CD14-positive monocyte (primary cell): ENCODE results near the gene KRTAP4-2. TPM values are rescaled to one million over a fixed set of nuclear protein-coding genes. Genes with fewer than 3 reads are reported as not detected.

Experiments used
- DNase-seq, 3 donors: peaks; one replicate each; pipeline ENCODE4 v3.0.0-alpha.2; 2011 to 2022
- H2AFZ ChIP-seq: 2 replicates; pipeline ENCODE4 v1.6.0; 2012; ENCODE audit warnings: mild to moderate bottlenecking, low read depth, low read length, inconsistent platforms; ENCODE audit not compliant: insufficient read depth, poor library complexity, severe bottlenecking
- H3K27ac ChIP-seq, 2 donors: 1 replicate in 1 of 2; 2 replicates in 1 of 2; pipeline ENCODE4 v1.5.1; 2012 to 2013; ENCODE audit warnings: low read length in 2 of 2, control low read depth in 1 of 2, inconsistent platforms in 1 of 2, low read depth in 1 of 2, mild to moderate bottlenecking in 1 of 2
- H3K27me3 ChIP-seq, 2 donors: one replicate each; pipeline versions ENCODE4 v1.6.0 to v1.6.1; 2011 to 2013; ENCODE audit warnings: low read length in 2 of 2; ENCODE audit not compliant: control insufficient read depth in 2 of 2, insufficient read depth in 2 of 2
- H3K36me3 ChIP-seq, 2 donors: replicated peaks in 1 of 2; 1 replicate in 1 of 2; 2 replicates in 1 of 2; pipeline versions ENCODE4 v1.5.1 to v1.6.1; 2012 to 2013; ENCODE audit warnings: low read length in 2 of 2, control low read depth in 1 of 2, inconsistent platforms in 1 of 2, mild to moderate bottlenecking in 1 of 2; ENCODE audit not compliant: insufficient read depth in 2 of 2, control insufficient read depth in 1 of 2
- H3K4me1 ChIP-seq, 2 donors: 1 replicate in 1 of 2; 2 replicates in 1 of 2; pipeline versions ENCODE4 v1.5.1 to v1.6.1; 2012 to 2013; ENCODE audit warnings: low read length in 2 of 2, control low read depth in 1 of 2, inconsistent platforms in 1 of 2, mild to moderate bottlenecking in 1 of 2, moderate library complexity in 1 of 2; ENCODE audit not compliant: insufficient read depth in 2 of 2, control insufficient read depth in 1 of 2
- H3K4me2 ChIP-seq: replicated peaks from 2 replicates; pipeline ENCODE3; 2012; ENCODE audit warnings: low read length, moderate library complexity, mild to moderate bottlenecking; ENCODE audit not compliant: poor library complexity, severe bottlenecking; ENCODE audit errors: extremely low read depth
- H3K4me3 ChIP-seq, 3 experiments: fragments of 200-600 bp in 1 of 3; sonication (generic) in 1 of 3; replicated peaks in 1 of 3; 1 replicate in 2 of 3; 2 replicates in 1 of 3; pipeline ENCODE4 v1.5.1; 2011 to 2013; ENCODE audit warnings: low read length in 3 of 3, mild to moderate bottlenecking in 3 of 3, control low read depth in 2 of 3, low read depth in 2 of 3, inconsistent platforms in 1 of 3, moderate library complexity in 1 of 3
- H3K79me2 ChIP-seq: 2 replicates; pipeline ENCODE4 v1.6.0; 2012; ENCODE audit warnings: mild to moderate bottlenecking, control low read depth, inconsistent platforms, low read length, moderate library complexity; ENCODE audit not compliant: insufficient read depth
- H3K9ac ChIP-seq: 2 replicates; pipeline ENCODE4 v1.6.0; 2017; ENCODE audit warnings: low read length, mild to moderate bottlenecking; ENCODE audit not compliant: insufficient read depth, poor library complexity, severe bottlenecking
- H3K9me3 ChIP-seq, 2 donors: replicated peaks in 1 of 2; 1 replicate in 1 of 2; 2 replicates in 1 of 2; pipeline versions ENCODE4 v1.5.1 to v1.6.1; 2012 to 2013; ENCODE audit warnings: low read length in 2 of 2, control low read depth in 1 of 2; ENCODE audit not compliant: control insufficient read depth in 1 of 2, insufficient read depth in 1 of 2
- H4K20me1 ChIP-seq: 2 replicates; pipeline ENCODE4 v1.6.0; 2012; ENCODE audit warnings: mild to moderate bottlenecking, low read length, control low read depth, moderate library complexity; ENCODE audit not compliant: insufficient read depth
- H3K27ac Mint-ChIP-seq, 7 donors: one replicate each; pipeline ENCODE4 v1.8.0; 2020; ENCODE audit warnings: mild to moderate bottlenecking in 7 of 7, mixed read lengths in 7 of 7, moderate library complexity in 6 of 7, inconsistent platforms in 2 of 7
- H3K27me3 Mint-ChIP-seq, 3 donors: one replicate each; pipeline ENCODE4 v1.8.0; 2021 to 2022; ENCODE audit warnings: low read depth in 3 of 3, mild to moderate bottlenecking in 3 of 3, mixed read lengths in 3 of 3, moderate library complexity in 3 of 3, inconsistent platforms in 1 of 3
- H3K36me3 Mint-ChIP-seq, 2 donors: one replicate each; pipeline ENCODE4 v1.8.0; 2020; ENCODE audit warnings: mixed read lengths in 2 of 2, inconsistent platforms in 1 of 2, mild to moderate bottlenecking in 1 of 2
- H3K4me1 Mint-ChIP-seq: one replicate; pipeline ENCODE4 v1.8.0; 2020; ENCODE audit warnings: mild to moderate bottlenecking, mixed read lengths
- H3K4me3 Mint-ChIP-seq, 2 donors: one replicate each; pipeline ENCODE4 v1.8.0; 2020; ENCODE audit warnings: mild to moderate bottlenecking in 2 of 2, mixed read lengths in 2 of 2, moderate library complexity in 1 of 2
- H3K9me3 Mint-ChIP-seq, 7 donors: one replicate each; pipeline ENCODE4 v1.8.0; 2020 to 2022; ENCODE audit warnings: mixed read lengths in 7 of 7, mild to moderate bottlenecking in 6 of 7, moderate library complexity in 6 of 7, inconsistent platforms in 2 of 7
- WGBS: methylation state at CpG from one replicate; pipeline ENCODE4 v1.1.5; 2013; ENCODE audit warnings: missing lambda C conversion rate; ENCODE audit not compliant: insufficient coverage; 5-methylcytosine and 5-hydroxymethylcytosine counted together
- intact Hi-C, 2 donors: fragments of 100-400 bp; cut with micrococcal nuclease; formaldehyde crosslinking; loops; one replicate each; pipeline versions ENCODE4 v1.15.0 to v1.15.1; 2023
- polyA plus RNA-seq, 3 donors: library from polyadenylated mRNA; depleted of rRNA in 1 of 3; unstranded in 2 of 3; stranded (reverse) in 1 of 3; fragments of 300-500 nt in 2 of 3; fragments of >200 nt in 1 of 3; fragmentation: Illumina TruSeq in 2 of 3; gene quantifications; 1 replicate in 2 of 3; 2 replicates in 1 of 3; pipeline ENCODE4 v1.2.3, GENCODE V29; 2012 to 2021
- TF ChIP-seq, protein P1 (sequence below): fragments of 200-600 bp; IDR thresholded peaks from one replicate; pipeline ENCODE4 v1.8.0; 2022; ENCODE audit warnings: antibody characterized with exemption, mild to moderate bottlenecking

The KRTAP4-2 gene
- polyA plus RNA-seq, 3 donors: not detected

GRCh38 chr17:41178341-41178740 is 320 bp upstream of the KRTAP4-2 start:
- H3K27me3 ChIP-seq: no peaks in the 10 kb centered on the region
- Mint-ChIP-seq H3K4me3 (no peak overlapping the region), H3K9me3 (peaks cover 0 to 2% (median 0%) of the 10 kb centered on the region in 7 donors), H3K27me3 (peaks cover 0 to 6% (median 3%) of the 10 kb centered on the region in 3 donors), H3K36me3 (no peaks in the 10 kb centered on the region), H3K4me1 (peaks cover 18% of the 10 kb centered on the region), H3K27ac (no peak overlapping the region)
- intact Hi-C loops: no loop called here
- H3K4me3 ChIP-seq: no peak overlapping the region
- no peak overlapping the region for H3K4me2 ChIP-seq
- no peaks in the 10 kb centered on the region for H4K20me1 ChIP-seq
- H3K4me1 ChIP-seq: peaks cover 0 to 10% of the 10 kb centered on the region in 2 donors
- no peaks in the 10 kb centered on the region for H3K79me2 ChIP-seq
- WGBS: 100% methylated on average over 2 of the region's 3 CpGs
- no peaks in the 10 kb centered on the region for H3K9me3 ChIP-seq
- H2AFZ ChIP-seq: no peak overlapping the region
- peak; percentile 1 to 52 (median 3) for DNase-seq
- no peak overlapping the region for H3K27ac ChIP-seq
- H3K36me3 ChIP-seq: no peaks in the 10 kb centered on the region
- H3K9ac ChIP-seq: no peak overlapping the region
- TF ChIP-seq, protein P1, sequence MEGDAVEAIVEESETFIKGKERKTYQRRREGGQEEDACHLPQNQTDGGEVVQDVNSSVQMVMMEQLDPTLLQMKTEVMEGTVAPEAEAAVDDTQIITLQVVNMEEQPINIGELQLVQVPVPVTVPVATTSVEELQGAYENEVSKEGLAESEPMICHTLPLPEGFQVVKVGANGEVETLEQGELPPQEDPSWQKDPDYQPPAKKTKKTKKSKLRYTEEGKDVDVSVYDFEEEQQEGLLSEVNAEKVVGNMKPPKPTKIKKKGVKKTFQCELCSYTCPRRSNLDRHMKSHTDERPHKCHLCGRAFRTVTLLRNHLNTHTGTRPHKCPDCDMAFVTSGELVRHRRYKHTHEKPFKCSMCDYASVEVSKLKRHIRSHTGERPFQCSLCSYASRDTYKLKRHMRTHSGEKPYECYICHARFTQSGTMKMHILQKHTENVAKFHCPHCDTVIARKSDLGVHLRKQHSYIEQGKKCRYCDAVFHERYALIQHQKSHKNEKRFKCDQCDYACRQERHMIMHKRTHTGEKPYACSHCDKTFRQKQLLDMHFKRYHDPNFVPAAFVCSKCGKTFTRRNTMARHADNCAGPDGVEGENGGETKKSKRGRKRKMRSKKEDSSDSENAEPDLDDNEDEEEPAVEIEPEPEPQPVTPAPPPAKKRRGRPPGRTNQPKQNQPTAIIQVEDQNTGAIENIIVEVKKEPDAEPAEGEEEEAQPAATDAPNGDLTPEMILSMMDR: no peak

DNA sequence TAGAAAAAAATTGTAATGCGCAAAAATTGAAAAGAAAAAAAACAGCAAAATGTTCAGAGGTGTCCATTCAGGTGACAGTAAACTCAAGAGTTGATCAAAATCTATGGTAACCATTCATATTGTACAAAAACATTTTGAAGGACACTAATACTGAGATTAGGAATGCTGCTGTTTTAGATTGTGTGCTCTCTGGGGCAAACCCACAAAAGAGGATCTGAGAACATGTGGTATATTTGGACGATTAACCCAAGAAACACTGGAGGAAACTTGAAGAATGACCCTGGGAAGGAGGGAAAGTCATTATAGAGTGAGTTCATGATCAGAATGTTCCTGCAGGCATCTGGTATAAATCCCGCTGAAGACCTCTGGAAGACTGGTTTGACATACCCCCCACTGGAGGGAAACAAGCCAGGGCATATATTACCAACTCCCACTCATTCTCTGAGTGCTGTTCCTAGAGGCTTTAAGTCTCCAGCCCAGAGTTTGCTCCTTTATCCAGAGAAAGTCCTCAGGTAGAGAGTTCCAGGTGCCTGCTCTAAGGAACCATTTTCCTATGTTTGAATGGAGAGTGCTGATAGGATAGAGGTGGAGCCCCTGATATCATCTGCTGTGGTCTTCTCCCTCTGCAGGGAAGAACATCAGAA is 1.2 kb downstream of the KRTAP4-2 start:
- H3K4me1 ChIP-seq: peaks cover 0 to 10% of the 10 kb centered on the region in 2 donors
- TF ChIP-seq, protein P1: no peak
- no peak overlapping the region for H3K4me2 ChIP-seq
- no peak overlapping the region for H3K27ac Mint-ChIP-seq
- no peak for DNase-seq
- peaks cover 0 to 6% (median 3%) of the 10 kb centered on the region in 3 donors for H3K27me3 Mint-ChIP-seq
- no peaks in the 10 kb centered on the region for H3K36me3 ChIP-seq
- 100% methylated on average over 1 of the region's 3 CpGs for WGBS
- H3K4me3 Mint-ChIP-seq: no peak overlapping the region
- H3K27ac ChIP-seq: no peak overlapping the region
- no peaks in the 10 kb centered on the region for H4K20me1 ChIP-seq
- H3K9me3 ChIP-seq: no peaks in the 10 kb centered on the region
- no peak overlapping the region for H3K4me3 ChIP-seq
- no peak overlapping the region for H2AFZ ChIP-seq
- H3K27me3 ChIP-seq: no peaks in the 10 kb centered on the region
- H3K9ac ChIP-seq: no peak overlapping the region
- peaks cover 19% of the 10 kb centered on the region for H3K4me1 Mint-ChIP-seq
- H3K79me2 ChIP-seq: no peaks in the 10 kb centered on the region
- intact Hi-C loops: no loop called here
- H3K9me3 Mint-ChIP-seq: peaks cover 0 to 2% (median 0%) of the 10 kb centered on the region in 7 donors
- no peaks in the 10 kb centered on the region for H3K36me3 Mint-ChIP-seq
